Mesenchymal stem cell (in vitro differentiated cells and primary cell): ENCODE measurements around the gene AFDN.

Experiments used
- DNase-seq: peaks from one replicate; pipeline ENCODE4 v3.0.0-alpha.2; 2013
- H2AFZ ChIP-seq: one replicate; pipeline ENCODE4 v1.6.1; 2013; ENCODE audit warnings: low read depth, mild to moderate bottlenecking, control low read depth, inconsistent platforms, low read length, moderate library complexity
- H2AK5ac ChIP-seq: 2 replicates; pipeline ENCODE4 v1.6.1; 2013; ENCODE audit warnings: low read length, moderate library complexity, mild to moderate bottlenecking, inconsistent platforms; ENCODE audit not compliant: severe bottlenecking
- H2BK120ac ChIP-seq: one replicate; pipeline ENCODE4 v1.6.1; 2013; ENCODE audit warnings: low read depth, mild to moderate bottlenecking, inconsistent platforms, low read length, moderate library complexity
- H2BK12ac ChIP-seq, 2 experiments: one replicate each; pipeline ENCODE4 v1.6.1; 2013; ENCODE audit warnings: inconsistent platforms in 2 of 2, low read length in 2 of 2, mild to moderate bottlenecking in 2 of 2, moderate library complexity in 2 of 2, control low read depth in 1 of 2
- H2BK15ac ChIP-seq: one replicate; pipeline ENCODE4 v1.6.1; 2013; ENCODE audit warnings: mild to moderate bottlenecking, low read depth, inconsistent platforms; ENCODE audit not compliant: poor library complexity, severe bottlenecking
- H2BK5ac ChIP-seq: 2 replicates; pipeline ENCODE4 v1.6.1; 2013; ENCODE audit warnings: low read depth, mild to moderate bottlenecking, low read length, control low read depth, inconsistent platforms; ENCODE audit not compliant: poor library complexity, severe bottlenecking
- H3K14ac ChIP-seq, 2 experiments: one replicate each; pipeline ENCODE4 v1.6.1; 2013; ENCODE audit warnings: inconsistent platforms in 2 of 2, low read length in 2 of 2, control low read depth in 1 of 2, mild to moderate bottlenecking in 1 of 2, moderate library complexity in 1 of 2
- H3K18ac ChIP-seq, 2 experiments: one replicate each; pipeline ENCODE4 v1.6.1; 2013; ENCODE audit warnings: inconsistent platforms in 2 of 2, low read length in 2 of 2, control low read depth in 1 of 2, low read depth in 1 of 2, mild to moderate bottlenecking in 1 of 2
- H3K23ac ChIP-seq, 2 experiments: one replicate each; pipeline ENCODE4 v1.6.1; 2013; ENCODE audit warnings: inconsistent platforms in 2 of 2, low read length in 2 of 2, mild to moderate bottlenecking in 2 of 2, moderate library complexity in 2 of 2, control low read depth in 1 of 2
- H3K27ac ChIP-seq: 2 replicates; pipeline ENCODE4 v1.5.1; 2013; ENCODE audit warnings: mild to moderate bottlenecking, moderate library complexity, low read length, control low read depth, inconsistent platforms; ENCODE audit not compliant: poor library complexity, severe bottlenecking
- H3K27me3 ChIP-seq, 2 experiments: 2 replicates each; pipeline versions ENCODE4 v1.6.1 to v1.7.0; 2013; ENCODE audit warnings: low read length in 2 of 2, mild to moderate bottlenecking in 2 of 2, moderate library complexity in 2 of 2, control low read depth in 1 of 2, inconsistent platforms in 1 of 2; ENCODE audit not compliant: control insufficient read depth in 1 of 2, insufficient read depth in 1 of 2
- H3K36me3 ChIP-seq, 2 experiments: 2 replicates each; pipeline versions ENCODE4 v1.6.1 to v1.7.0; 2013; ENCODE audit warnings: low read length in 2 of 2, control low read depth in 1 of 2, inconsistent platforms in 1 of 2, low read depth in 1 of 2, mild to moderate bottlenecking in 1 of 2; ENCODE audit not compliant: insufficient read depth in 2 of 2, control insufficient read depth in 1 of 2
- H3K4ac ChIP-seq, 2 experiments: one replicate each; pipeline ENCODE4 v1.6.1; 2013; ENCODE audit warnings: inconsistent platforms in 2 of 2, low read length in 2 of 2, mild to moderate bottlenecking in 2 of 2, moderate library complexity in 2 of 2, control low read depth in 1 of 2, low read depth in 1 of 2
- H3K4me1 ChIP-seq: 2 replicates; pipeline ENCODE4 v1.6.1; 2013; ENCODE audit warnings: low read depth, low read length, control low read depth; ENCODE audit not compliant: control insufficient read depth, insufficient read depth
- H3K4me2 ChIP-seq: 2 replicates; pipeline ENCODE4 v1.6.1; 2013; ENCODE audit warnings: low read length, mild to moderate bottlenecking, inconsistent platforms; ENCODE audit not compliant: poor library complexity, severe bottlenecking
- H3K4me3 ChIP-seq, 2 experiments: 2 replicates each; pipeline versions ENCODE4 v1.5.1 to v1.7.0; 2013; ENCODE audit warnings: low read length in 2 of 2, mild to moderate bottlenecking in 2 of 2, control low read depth in 1 of 2, low read depth in 1 of 2; ENCODE audit not compliant: insufficient read depth in 1 of 2
- H3K79me1 ChIP-seq: replicated peaks from 2 replicates; pipeline ENCODE4 v1.6.1; 2013; ENCODE audit warnings: mild to moderate bottlenecking, control low read depth, low read length, inconsistent platforms; ENCODE audit not compliant: poor library complexity, severe bottlenecking
- H3K9ac ChIP-seq: 2 replicates; pipeline ENCODE4 v1.7.0; 2013; ENCODE audit warnings: mild to moderate bottlenecking, low read length, moderate library complexity
- H3K9me3 ChIP-seq: 2 replicates; pipeline ENCODE4 v1.7.0; 2013; ENCODE audit warnings: mild to moderate bottlenecking, low read length; ENCODE audit not compliant: control insufficient read depth
- H4K8ac ChIP-seq: one replicate; pipeline ENCODE4 v1.6.1; 2013; ENCODE audit warnings: inconsistent platforms, mild to moderate bottlenecking, low read length, moderate library complexity
- H4K91ac ChIP-seq: one replicate; pipeline ENCODE4 v1.6.1; 2013; ENCODE audit warnings: mild to moderate bottlenecking, low read length, inconsistent platforms
- WGBS: methylation state at CpG from one replicate; pipeline ENCODE4 v1.1.7; 2013; ENCODE audit warnings: mixed read lengths; 5-methylcytosine and 5-hydroxymethylcytosine counted together

The AFDN gene

DNA sequence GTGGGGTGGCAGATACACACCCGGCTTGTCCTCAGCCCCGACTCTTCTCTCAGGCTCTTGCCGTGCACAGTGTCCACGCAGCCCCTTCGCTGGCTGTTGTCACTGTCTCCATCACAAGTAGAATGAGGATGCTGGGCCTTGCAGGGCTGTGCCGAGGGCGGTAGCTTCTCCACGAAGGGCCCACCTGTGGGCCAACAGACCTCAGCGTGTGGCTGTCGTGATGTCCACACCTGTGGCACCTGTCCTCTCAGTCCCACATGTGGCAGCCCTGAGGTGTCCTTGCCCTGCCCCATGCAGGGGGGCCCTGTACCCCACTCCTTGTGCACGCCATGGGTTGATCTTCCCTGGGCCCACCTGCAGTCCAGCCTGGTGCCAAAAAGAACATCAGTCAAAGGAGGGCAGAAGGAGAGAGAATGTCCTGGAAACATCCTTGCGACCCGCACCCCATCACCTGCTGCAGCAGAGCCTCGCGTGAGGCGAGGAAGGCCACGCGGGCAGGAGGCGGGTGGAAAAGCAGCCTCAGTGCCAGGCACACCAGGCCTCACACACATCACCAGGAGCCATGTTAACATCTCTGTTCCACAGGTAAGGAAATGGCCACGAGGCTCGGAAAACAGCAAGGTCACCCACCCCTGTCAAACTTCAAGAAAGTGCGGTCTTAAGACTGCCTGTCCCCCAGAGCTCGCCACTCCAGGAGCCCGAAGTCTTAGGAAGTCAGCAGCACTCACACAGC lies 22.3 kb upstream of the AFDN start:
- DNase-seq, result no peak
- Histone ChIP-seq H3K27me3 (peaks cover 4 to 26% of the 10 kb centered on the region in 2 experiments), H4K91ac (no peak overlapping the region), H3K4me3 (no peak overlapping the region), H3K27ac (no peak overlapping the region), H3K9me3 (no peaks in the 10 kb centered on the region), H2BK120ac (no peak overlapping the region), H3K4me2 (no peak overlapping the region), H4K8ac (no peak overlapping the region), H3K79me1 (no peaks in the 10 kb centered on the region), H3K36me3 (no peaks in the 10 kb centered on the region), H2AK5ac (no peak overlapping the region), H2BK12ac (no peak overlapping the region), H2AFZ (no peak overlapping the region), H3K9ac (no peak overlapping the region), H3K14ac (peak overlapping the region in 1 of 2 experiments; percentile 26), H3K23ac (peak overlapping the region in 1 of 2 experiments; percentile 72), H2BK5ac (no peak overlapping the region), H3K4ac (no peak overlapping the region), H2BK15ac (no peak overlapping the region), H3K18ac (no peak overlapping the region), H3K4me1 (no peaks in the 10 kb centered on the region)
- 92% methylated on average over 24 of the region's 24 CpGs for WGBS

DNA sequence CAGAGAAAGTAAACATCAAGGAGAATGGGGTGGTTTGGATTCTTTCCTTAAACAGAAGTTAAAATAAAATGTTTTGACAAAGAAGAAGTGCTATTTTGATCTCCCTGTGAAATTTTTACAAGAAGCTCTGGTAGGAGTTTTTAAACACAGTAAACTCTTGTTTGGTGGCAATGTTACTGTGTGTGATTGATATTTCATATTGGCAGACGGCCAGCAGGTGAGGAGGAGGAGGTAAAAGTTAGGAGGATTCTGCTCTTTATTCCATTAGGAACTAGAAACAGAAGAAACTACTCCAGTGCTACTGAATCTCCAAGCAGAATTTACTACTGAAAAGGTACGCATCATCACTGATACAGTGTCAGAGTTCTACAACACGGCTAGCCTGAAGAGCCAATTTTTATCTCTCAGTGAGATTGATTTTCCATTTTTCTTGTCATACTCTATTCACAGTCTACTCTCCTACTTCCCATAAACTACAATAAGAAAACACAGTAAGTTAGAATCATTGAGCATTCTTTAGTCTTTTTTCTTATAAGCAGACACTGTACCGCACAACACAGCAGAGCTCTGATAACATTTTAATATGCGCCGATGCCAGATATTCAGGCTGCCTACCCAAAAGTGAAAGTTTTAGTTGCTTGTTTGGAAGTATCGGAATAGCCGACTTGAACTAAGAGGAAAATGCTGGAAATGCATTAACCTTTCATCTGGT lies 21.2 kb upstream of the AFDN start:
- no peak overlapping the region for H3K27ac ChIP-seq
- H2AK5ac ChIP-seq, result no peak overlapping the region
- H3K4me1 ChIP-seq, result no peaks in the 10 kb centered on the region
- no peak overlapping the region for H2BK120ac ChIP-seq
- H3K36me3 ChIP-seq, result no peaks in the 10 kb centered on the region
- no peak overlapping the region for H2BK5ac ChIP-seq
- H3K4me3 ChIP-seq, result no peak overlapping the region
- no peaks in the 10 kb centered on the region for H3K9me3 ChIP-seq
- H3K4me2 ChIP-seq, result no peak overlapping the region
- H3K9ac ChIP-seq, result no peak overlapping the region
- no peak overlapping the region for H3K4ac ChIP-seq
- H3K18ac ChIP-seq, result no peak overlapping the region
- H3K23ac ChIP-seq, result no peak overlapping the region
- no peaks in the 10 kb centered on the region for H3K79me1 ChIP-seq
- no peak overlapping the region for H4K8ac ChIP-seq
- no peak overlapping the region for H3K14ac ChIP-seq
- H4K91ac ChIP-seq, result no peak overlapping the region
- 92% methylated on average over 8 of the region's 8 CpGs for WGBS
- H2BK15ac ChIP-seq, result no peak overlapping the region
- no peak overlapping the region for H2BK12ac ChIP-seq
- DNase-seq, result no peak
- H2AFZ ChIP-seq, result no peak overlapping the region
- H3K27me3 ChIP-seq, result peaks cover 4 to 23% of the 10 kb centered on the region in 2 experiments

DNA sequence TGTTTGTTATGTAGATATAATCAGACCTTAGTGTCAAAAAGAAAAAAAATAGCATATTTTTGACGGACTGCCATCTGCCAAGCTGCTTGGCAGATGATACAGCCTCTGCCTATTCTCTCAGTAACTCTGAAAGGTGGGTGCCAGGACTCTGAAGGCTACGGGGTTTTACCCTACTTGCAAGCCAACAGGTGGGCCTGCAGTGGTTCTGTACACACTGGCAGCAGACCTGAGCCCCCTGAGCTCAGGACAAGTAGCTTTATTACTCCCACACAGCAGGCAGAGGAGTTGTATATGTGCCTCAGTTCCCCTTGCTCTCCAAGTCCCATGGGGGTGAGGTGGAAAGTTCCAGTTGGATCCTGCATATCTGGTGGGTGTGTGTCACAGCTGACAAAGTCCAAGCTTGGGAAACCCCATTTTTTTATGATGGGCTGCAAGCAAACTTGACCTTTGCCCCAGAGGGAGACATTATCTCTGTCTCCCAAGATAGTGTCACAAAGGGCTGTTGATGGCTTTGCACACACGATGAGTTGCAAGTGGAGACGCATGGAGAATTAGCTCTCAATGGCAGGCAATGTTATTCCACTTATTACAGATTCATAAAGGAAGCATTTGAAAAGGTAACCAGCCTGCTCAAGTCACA lies 20.5 kb upstream of the AFDN start:
- no peak for DNase-seq
- Histone ChIP-seq H3K14ac (peak overlapping the region in 1 of 2 experiments; percentile 41), H2BK15ac (no peak overlapping the region), H3K27ac (no peak overlapping the region), H3K36me3 (no peaks in the 10 kb centered on the region), H3K79me1 (no peaks in the 10 kb centered on the region), H2BK12ac (no peak overlapping the region), H3K4ac (no peak overlapping the region), H3K4me1 (no peaks in the 10 kb centered on the region), H3K4me3 (no peak overlapping the region), H3K18ac (no peak overlapping the region), H3K4me2 (no peak overlapping the region), H2BK120ac (no peak overlapping the region), H4K91ac (no peak overlapping the region), H3K27me3 (peaks cover 4 to 19% of the 10 kb centered on the region in 2 experiments), H3K9ac (no peak overlapping the region), H2AFZ (no peak overlapping the region), H4K8ac (no peak overlapping the region), H2AK5ac (no peak overlapping the region), H3K23ac (no peak overlapping the region), H2BK5ac (no peak overlapping the region), H3K9me3 (no peaks in the 10 kb centered on the region)
- WGBS, result 62% methylated on average over 4 of the region's 4 CpGs

DNA sequence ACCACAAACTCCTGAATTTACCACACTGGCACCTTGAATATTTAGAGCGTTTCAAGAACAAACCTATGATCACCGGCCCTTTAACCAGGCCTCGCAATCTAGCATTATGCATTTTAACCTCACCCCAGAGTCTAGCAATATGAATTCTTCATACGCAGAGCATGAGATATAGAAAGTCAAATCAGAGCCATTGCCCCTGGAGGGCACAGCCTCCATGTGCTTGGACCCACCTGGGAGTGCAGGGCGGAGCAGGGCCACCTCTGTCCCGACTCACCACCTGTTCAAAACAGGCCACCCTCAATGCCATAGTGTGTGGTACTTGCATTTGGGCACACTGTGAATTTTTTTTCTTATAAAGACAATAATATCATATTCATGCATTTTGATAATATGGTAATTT lies 19.5 kb upstream of the AFDN start:
- Histone ChIP-seq H3K23ac (no peak overlapping the region), H4K91ac (no peak overlapping the region), H2BK15ac (no peak overlapping the region), H2AK5ac (no peak overlapping the region), H3K4me2 (no peak overlapping the region), H3K36me3 (no peaks in the 10 kb centered on the region), H2BK120ac (no peak overlapping the region), H2AFZ (no peak overlapping the region), H4K8ac (no peak overlapping the region), H3K4me1 (no peaks in the 10 kb centered on the region), H3K18ac (no peak overlapping the region), H3K14ac (no peak overlapping the region), H3K4me3 (no peak overlapping the region), H3K4ac (no peak overlapping the region), H3K9ac (no peak overlapping the region), H2BK5ac (no peak overlapping the region), H3K27me3 (peaks cover 4 to 10% of the 10 kb centered on the region in 2 experiments), H3K79me1 (no peaks in the 10 kb centered on the region), H2BK12ac (no peak overlapping the region), H3K27ac (no peak overlapping the region), H3K9me3 (no peaks in the 10 kb centered on the region)
- no peak for DNase-seq
- 77% methylated on average over 5 of the region's 6 CpGs for WGBS
